ENCODE data around the gene NTN1.
"Not testable (repeated sequence)": the region's sequence is repeated elsewhere in the genome, so short reads cannot be mapped to it uniquely, and the experiment has no call there.

Gene NTN1

DNA sequence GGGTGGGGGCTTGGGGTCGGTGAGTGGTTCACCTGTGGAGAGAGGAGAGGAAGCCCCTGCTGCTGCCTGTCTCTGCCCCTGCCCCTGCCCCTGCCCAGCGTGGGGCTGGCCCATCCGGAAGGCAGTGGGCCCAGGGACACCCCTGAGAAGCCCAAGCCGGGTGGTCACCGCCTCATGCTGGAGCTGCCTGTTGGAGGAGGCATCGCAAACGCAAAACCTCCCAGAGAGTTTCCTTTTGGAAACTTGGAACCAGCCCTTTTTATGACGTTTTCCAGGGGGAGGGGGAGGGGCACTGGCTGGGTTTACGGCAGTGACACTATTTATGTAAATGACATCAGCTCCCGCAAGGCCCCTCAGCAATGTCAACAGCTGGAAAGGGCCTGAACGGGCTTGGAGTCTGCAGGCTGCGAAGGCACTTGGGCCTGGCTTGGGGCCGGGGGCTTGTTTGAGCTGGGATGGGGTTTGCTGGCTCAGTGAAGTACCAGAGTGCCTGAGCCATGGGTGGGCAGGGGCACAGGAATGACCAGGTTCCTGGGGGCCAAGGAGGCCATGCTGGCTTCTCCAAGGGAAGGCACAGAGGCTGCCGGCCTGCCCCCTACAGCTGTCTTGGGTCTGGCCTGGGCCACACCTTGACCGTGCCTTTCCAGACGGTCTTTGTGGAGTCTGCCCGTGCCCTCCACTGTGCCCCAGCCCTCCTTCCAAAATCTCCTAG, 219.5 kb downstream of the NTN1 start:
- H3K4me3 ChIP-seq (ENCODE audit: low read depth, low read length) = no peak overlapping the region

DNA sequence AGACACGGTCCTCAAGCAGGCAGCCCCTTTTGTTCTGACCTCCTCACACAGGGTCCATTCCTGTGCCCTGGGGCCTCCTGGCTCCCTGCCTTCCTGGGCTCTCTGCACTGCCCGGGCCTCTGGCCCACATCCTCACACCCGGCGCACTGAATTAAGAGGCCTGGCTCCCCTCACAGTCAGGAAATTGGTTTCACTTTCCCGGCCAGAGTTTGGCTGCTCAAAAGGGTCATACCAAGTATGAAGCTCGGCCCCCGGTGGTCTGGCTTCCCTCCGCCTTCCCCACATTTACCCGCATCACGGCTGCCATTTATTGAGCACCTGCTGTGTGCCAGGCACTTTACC, 220.0 kb downstream of the NTN1 start:
- H3K4me3 ChIP-seq (ENCODE audit: low read depth, low read length) = no peak overlapping the region

DNA sequence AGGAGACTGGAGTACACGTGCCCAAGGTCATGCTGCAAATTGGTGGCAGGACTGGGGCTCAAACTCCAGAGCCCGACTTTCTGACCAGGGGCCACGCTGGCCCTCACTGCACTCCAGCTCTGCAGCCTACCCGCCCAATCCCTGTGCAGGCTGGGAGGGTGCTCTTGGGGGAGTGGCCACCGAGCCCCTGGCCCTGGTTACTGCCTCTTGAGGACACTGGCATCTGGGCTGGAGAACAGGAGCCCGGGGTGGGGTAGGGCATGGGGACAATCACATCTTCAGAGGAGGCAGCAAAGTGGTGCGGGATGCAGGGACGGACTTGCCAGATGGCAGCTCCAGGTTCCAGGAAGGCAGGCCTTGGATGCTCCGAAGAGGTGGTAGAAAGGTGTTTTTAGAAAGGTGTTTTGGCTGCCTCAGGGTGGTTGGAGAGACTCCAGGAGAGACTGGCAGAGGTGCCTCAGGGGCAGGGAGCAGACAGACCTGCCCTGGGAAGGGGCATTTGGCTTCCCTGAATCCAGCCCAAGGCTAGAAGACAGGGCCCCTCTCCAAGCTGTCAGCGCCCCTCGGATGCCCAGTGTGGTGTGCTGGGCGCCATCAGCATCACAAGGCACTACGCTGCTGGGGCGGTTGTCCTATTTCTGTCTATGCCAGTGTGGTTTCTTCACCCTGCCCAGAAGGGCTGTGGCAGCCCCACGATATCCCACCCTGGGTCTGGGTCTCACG, 220.6 kb downstream of the NTN1 start:
- H3K4me3 ChIP-seq (ENCODE audit: low read depth, low read length) = no peak overlapping the region

DNA sequence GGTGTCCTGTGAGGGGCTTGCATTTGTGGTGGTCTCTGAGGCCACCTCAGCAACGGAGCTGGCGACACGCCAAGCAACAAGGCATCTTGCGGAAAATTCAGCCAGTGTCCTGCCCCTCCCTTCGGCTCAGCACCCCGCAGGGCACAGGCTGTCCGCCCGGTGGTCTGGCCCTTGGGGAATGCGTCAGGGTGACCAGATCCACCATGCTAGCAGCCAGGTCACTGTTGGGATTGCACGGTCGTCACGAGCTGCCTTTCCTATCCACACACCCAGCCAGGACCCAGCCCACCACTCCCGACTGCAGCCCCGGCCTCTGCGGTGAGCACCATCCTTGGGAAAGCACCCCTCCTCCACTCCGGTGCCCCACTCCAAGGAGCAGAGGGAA, 221.2 kb downstream of the NTN1 start:
- no peak overlapping the region for H3K4me3 ChIP-seq (ENCODE audit: low read depth, low read length)

DNA sequence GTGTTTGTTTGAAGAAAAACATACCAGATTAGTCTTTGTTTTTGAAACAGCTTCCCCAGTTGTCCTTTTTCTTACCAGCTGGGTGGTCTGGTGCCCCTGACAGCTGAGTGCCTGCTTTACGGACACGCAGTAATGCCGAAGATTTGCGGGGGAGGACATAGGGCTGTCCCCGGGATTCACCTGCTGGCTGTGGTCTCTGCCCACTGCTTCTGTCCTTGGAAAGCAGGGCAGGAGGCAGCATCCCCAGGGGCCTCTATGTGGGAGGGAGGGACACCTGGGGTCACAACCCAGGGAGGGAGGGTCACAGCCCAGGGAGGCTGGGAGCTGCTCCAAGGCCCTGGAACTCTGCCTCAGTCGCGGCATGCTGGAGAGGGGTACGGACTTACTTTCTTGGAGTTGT, 221.7 kb downstream of the NTN1 start:
- no peak overlapping the region for H3K4me3 ChIP-seq (ENCODE audit: low read depth, low read length)

DNA sequence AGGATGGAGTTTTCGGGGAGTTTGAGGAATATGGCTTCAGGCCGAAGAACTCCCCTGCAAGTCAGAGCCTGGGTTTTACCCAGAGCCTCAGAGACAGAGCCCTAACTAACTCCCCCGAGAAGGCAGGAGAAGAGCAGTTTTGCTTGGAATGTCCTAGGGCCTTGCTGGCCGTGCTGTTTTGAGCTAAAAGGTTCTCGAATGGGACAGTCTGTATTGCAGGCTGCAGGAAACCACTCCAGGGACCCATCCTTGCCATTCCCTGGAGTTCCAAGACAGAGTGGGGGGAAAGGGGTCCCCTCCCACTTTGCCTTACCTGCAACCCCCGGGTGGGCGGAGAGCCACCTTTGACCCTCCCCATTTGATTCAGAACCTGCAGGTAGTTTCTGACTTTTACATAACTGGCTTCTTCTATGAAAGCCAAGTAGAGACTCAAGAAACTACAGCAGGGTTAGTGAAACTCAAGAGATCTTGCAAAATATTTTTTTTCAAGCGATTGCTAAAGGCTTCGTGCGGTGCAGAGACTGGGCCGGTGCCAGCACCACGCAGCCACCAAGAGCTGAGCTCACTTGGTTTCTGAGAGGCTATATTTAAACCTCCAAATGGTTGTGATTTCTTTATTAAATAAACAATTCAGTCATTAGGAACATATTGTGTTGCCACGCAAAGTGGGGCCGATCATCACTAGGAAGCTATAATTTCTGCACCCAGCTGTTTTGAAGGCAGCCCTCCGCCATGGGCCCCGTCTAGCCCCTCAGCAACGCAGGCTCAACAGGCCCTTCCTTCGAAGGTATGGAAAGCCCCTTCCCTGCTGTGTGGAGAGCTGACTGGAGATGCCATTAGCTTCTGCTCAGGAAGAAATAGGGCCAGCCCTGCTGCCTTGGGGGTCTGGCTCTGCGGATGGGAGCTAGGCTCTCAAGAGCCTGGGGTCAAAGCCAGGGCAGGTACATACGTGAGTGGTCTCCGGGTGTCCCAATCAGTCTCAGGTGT, 223.0 kb downstream of the NTN1 start:
- no peak overlapping the region for H3K4me3 ChIP-seq (ENCODE audit: low read depth, low read length)

DNA sequence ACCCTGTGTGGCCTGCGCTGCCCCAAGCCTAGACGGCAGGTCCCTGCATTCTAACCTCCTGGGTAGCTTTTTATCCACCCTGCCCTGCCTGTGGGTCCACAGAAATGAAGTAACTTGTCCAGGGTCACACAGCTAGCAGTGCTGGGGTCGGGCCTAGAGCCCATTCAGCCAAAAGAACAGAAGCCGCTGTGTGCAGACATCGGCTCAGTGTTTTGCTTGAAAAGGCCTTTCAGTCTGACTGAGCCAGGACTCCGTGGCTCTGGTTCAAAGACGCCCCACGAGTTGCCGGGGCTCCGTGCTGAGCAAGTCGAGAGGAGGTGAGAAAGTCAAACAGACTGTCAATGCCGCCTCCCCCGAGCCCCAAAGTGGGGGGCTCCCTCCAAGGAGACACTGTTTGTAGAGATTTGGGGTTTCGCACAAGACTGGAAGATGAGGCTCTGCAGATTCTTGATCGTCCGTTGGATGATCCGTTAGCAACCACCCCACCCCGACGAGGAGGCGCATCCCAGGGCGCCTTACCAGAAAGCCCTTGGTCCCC, 226.2 kb downstream of the NTN1 start:
- H3K4me3 ChIP-seq (ENCODE audit: low read depth, low read length) = no peak overlapping the region

DNA sequence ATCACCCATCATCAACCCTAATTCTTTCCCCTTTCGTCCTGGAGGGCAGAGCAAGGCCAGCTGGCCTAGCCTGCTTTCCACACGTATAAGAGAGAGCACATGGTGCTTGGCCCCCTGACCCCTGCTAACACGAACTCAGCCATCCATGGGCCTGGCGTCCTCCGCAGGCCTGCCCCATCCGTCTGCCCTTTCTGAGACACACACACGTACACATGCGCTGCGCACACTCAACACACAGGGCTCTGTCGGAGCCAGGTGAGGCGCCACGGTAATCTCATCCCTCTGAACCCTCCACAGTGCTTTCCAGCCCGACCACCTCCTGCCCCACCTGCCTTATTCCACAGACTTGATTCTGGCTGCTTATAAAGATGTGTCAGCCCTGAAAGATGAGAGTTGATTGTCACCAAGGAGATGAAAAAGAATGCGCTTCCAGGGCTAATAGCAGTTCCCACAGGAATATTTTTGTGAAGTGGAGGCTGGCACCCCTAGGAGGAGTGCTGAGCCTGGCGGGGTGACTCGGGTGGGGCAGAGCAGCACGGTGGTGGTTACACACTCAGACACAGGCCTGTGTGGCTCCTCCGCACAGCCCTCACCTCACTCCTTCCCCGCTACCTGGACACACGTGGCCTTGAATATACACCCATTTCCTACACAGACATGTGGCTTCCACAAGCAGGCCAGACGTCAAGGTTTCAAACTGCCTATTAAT, 228.1 kb downstream of the NTN1 start:
- no peak overlapping the region for H3K4me3 ChIP-seq (ENCODE audit: low read depth, low read length)

DNA sequence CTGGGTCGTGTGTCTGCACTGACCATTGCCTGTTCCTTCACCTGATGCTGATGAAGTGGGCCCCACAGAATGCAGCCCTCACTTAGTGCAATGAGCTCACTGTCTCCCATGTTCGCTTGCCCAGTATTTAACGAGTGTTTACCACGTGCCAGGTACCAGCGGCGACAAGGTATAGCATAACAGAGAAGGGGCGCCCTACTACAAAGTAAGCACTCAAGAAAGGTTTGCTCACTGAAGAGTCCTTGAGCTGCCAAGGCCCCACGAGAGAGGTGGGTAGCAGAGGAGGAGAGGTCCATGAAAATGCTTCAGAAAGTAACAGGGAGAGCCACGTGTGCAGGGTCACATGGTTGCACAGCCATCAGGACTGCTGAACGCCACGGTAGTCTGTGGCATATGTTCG, 230.0 kb downstream of the NTN1 start:
- no peak overlapping the region for H3K4me3 ChIP-seq (ENCODE audit: low read depth, low read length)

DNA sequence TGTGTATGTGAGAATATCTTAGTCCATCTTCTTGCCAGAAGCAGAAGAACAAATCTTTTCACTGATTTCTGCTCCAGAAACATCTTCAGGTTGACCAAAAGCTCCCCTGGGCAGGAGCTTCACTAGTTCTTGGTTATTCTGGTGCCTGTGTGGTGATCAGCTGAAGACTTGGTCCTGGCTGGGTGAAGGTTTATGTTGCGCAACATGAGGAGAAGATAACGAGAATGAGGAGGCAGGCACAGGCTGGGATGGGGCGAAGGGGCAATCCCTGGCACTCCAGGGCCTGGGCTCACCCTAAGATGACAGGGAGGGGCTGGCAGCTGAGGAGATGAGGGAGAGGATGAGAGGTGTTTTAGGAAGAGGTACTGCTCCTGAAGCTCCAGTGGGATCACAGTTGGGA, 232.0 kb downstream of the NTN1 start:
- H3K4me3 ChIP-seq (ENCODE audit: low read depth, low read length) = no peak overlapping the region

DNA sequence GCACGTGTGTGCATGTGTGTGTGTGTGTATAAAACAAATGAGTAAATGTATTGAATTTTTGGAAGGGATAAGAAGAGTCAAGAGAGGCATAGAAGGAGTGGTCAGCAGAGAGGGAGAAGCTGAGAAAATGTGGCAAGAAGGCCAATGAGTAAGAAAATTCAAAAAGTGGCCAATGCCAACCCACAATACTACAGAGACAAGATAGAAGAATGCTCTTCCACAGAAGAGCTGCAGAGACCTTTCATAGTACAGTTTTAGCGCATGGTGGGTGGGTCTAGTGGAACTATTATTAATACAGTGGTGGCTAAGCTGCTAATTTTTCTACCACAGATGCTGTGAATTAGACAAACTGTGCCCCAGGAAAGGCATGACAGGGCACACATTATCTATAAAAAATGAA, 233.5 kb downstream of the NTN1 start:
- H3K4me3 ChIP-seq (ENCODE audit: low read depth, low read length) = no peak overlapping the region

DNA sequence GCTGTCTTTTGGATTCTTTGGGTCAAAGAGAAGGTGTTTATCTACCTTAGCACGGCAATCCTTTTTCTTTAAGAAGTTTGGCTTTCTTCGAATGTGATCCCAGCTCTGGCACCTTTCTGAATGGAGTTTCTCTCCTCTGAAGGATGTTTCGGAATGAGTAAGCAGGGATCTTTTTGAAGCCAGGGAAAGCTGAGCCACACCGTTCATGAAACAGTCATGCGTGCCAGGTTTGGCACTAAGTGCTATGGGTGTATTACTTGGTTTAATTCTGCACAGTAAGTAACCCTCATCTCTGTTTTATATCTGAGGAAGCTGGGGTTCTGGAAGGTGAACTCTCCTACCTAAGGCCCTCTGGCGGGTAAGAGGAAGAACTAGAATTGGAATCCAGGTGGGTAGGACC, 234.5 kb downstream of the NTN1 start:
- H3K4me3 ChIP-seq (ENCODE audit: low read depth, low read length) = no peak overlapping the region

DNA sequence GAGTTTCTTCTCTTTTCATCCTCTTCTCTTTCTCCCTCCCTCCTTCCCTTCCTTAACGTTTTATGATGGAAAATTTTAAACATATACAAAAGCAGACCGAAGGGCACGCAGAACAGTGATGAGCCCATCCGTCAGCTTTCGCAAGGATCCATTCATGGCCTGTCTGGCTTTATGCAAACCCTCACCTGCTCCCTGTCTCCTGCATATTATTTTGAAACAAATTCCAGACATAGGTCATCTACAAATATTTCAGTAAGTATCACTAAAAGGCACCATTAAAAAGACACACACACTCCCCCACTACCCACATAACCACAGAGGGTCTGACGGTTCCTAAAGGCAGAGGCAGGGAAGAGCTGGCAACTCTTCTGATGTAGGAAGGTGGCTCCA, 235.0 kb downstream of the NTN1 start:
- no peak overlapping the region for H3K4me3 ChIP-seq (ENCODE audit: low read depth, low read length)

DNA sequence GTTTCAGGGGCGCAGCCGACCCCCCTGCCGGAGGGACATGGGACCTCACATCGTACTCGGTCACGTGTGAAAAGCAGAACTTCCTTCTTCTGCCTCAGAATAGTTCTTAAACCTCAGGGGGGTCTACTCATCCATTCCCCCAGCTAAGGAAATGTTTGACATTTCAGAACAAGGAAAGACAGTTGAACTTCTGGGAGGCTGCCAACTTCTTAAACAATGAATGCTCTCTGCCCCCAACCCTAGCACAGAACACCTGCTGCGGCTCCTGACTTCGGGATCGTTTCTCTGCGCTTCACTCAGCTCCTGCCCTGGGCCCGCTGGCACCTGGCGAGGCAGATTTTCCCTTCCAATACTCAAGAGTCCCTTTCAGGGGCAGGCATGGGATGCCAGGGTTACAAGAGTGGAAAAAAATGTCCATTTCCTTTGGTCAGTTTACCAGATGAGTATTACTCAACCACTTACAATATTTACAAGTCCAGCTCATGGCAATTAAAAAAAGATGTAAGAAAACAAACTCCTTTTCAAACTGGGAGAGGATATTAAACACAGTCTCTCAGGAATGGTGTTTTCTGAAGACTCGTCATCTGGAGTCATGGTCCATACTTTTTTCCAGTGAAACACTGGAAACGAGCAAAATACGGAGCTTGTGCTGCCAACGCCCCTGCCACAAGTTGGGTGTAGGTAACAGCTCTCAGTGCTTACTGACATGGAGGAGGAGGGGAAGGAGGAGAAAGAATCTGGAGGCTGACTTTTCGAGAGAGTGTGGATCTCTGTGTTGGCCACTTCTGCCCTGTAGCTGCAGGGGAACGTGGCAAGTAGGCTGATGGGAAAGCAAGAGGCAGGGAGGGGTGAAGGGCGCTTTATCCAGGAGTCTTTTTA, 235.7 kb downstream of the NTN1 start:
- no peak overlapping the region for H3K4me3 ChIP-seq (ENCODE audit: low read depth, low read length)

DNA sequence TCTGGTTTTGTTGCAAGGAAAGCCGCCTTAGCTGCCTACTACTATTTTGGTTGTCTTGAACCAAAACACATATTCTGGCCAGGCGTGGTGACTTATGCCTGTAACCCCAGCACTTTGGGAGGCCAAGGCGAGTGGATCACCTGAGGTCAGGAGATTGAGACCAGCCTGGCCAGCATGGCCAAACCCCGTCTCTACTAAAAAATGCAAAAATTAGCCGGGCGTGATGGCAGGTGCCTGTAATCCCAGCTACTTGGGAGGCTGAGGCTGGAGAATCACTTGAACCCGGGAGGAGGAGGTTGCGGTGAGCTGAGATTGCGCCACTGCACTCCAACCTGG, 236.3 kb downstream of the NTN1 start:
- not testable (repeated sequence) for H3K4me3 ChIP-seq (ENCODE audit: low read depth, low read length)

DNA sequence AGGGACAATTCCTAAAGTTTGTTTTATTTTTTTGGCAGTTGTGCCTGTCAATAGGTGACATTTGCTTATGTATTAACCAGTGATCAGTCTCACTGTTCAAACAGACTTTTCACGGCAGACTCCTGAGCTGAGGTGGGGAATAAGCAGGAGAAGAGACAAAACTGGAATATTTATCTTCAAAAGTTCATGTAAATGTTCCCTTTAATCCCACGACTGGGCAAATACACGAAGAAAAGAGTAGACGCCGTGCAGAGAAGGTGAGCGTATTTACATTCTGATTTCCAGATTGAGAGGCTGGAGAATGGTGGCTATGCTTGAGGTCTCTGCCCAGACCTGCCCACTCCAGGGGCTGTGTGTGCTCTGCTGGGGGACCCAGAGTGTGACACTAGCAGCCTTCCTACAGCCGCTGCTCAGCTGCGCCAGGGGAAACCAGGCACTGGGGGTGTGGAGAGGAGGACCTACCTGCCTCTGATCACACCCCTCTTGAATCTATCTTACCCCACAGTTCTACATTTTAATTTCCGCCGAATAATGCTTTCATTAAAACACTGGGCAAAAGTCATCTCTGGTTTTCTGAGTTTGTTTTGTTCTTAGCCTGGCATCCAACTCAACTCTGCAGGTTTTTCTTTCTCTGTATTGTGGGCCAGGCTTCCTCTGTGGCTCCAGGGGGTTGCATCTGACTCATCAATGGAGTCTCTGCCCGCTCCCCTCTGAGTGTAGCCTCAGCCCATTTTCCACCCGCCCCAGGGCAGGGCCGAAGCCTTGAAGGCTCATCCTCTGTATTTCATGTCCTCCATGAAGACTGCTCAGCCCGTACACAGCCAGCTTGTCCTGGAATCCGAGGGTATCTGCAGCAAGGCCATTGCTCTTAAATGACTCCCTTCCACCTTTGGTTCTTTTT, 237.1 kb downstream of the NTN1 start:
- H3K4me3 ChIP-seq (ENCODE audit: low read depth, low read length) = no peak overlapping the region

DNA sequence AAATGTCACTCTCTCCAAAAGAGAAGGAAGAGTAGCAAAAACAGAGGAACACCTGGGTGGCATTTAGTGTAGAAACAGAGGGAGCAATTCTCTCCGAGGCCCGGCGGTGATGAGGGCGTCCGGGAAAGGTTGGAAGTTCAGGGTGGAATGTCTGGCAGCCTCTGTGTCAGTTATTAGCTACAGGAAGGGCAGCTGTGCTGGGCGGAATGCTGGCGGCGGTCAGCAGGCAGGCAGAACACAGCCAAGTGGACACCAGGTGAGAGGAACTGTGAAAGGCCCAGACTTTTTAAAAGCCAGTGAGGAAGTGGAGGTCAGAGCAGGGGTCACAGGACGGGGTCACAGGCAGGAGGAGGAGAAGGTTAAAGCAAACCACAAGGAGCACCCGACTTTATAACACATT, 238.1 kb downstream of the NTN1 start:
- no peak overlapping the region for H3K4me3 ChIP-seq (ENCODE audit: low read depth, low read length)

DNA sequence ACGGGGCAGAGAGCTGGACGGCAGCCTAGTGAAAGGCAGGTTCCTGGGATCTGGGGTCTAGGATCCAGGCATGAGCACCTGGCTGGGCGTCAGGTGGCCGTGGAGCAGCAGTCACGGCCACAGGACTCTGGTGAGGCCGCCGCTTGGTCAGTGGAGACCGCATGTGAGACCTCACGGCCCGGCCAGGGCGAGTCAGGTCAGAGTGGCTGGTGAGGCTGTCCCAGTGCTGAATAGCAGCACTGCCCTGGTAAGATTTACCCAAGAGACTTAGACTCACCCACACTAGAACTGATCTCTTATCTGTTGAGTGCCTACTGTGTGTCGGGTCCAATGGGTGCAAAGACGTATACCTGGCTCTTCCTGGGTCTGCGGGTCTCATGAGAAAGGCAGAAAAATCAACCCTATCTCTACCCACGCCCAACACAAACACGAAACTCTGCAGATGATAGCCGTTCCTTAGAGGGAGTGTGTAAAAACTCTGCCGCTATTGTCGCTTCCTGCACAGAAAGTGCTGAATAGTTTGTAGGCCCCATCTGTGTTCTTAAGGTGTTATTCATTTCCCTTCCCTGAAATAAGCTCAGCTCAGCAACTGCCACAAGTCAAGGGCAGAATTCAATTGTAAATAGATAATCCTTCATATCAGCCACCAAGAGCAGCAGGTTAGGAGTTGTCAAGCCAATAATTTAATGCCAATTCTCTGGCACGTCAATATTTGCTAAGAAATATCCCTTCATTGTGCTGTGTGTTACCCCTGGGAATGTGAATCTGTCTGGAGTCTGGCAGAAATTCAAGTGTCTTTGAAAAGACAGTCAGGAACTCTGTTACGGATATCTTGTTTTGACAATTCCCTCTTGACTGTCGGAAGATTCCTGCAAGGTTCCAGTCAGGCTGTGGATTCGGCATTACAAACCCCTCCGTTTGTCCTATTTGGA, 240.0 kb downstream of the NTN1 start:
- H3K4me3 ChIP-seq (ENCODE audit: low read depth, low read length) = no peak overlapping the region
